Endothelial cell of umbilical vein (primary cell): ENCODE data around the gene PCMTD2. TPM values are rescaled to one million over a fixed set of nuclear protein-coding genes. Genes with fewer than 3 reads are reported as not detected.

Experiments
- BruUV-seq: library from RNA; stranded (reverse); fragments of 400-500 nt; replicated peaks from 2 replicates; lab custom pipeline; 2021; lab: Mats Ljungman, UMichigan
- CTCF ChIA-PET: fragments of 300-600, 350-600 bp; sonication (Branson Sonifier 250); formaldehyde crosslinking; loops from one replicate; lab custom pipeline; 2021; ENCODE audit warnings: antibody characterized with exemption, inconsistent platforms; lab: Charles Lee
- POLR2A ChIA-PET: fragments of 300-600, 350-600 bp; sonication (Branson Sonifier 250); formaldehyde crosslinking; loops from one replicate; lab custom pipeline; 2021; ENCODE audit warnings: antibody characterized with exemption, inconsistent platforms; lab: Charles Lee
- DNase-seq: peaks from one replicate; pipeline ENCODE4 v3.0.0-alpha.2; 2011; ENCODE audit warnings: low read depth, low spot score
- FAIRE-seq: peaks from 2 replicates; lab custom pipeline; 2011; peaks lifted over from hg19 to GRCh38; lab: Jason Lieb, UNC
- H2AFZ ChIP-seq: 2 replicates; pipeline ENCODE4 v1.6.0; 2012; ENCODE audit warnings: low read depth, low read length, control low read depth, inconsistent platforms
- H3K27ac ChIP-seq: 2 replicates; pipeline ENCODE4 v1.5.1; 2011; ENCODE audit warnings: low read depth, mild to moderate bottlenecking, control low read depth, low read length, moderate library complexity; ENCODE audit not compliant: insufficient read depth
- H3K27me3 ChIP-seq, 2 experiments: 2 replicates each; pipeline versions ENCODE4 v1.6.0 to v1.6.1; 2011; ENCODE audit warnings: low read length in 2 of 2, mixed read lengths in 1 of 2; ENCODE audit not compliant: control insufficient read depth in 2 of 2, insufficient read depth in 2 of 2
- H3K36me3 ChIP-seq, 2 experiments: 2 replicates in 1 of 2; 3 replicates in 1 of 2; pipeline ENCODE4 v1.5.1; 2011; ENCODE audit warnings: low read length in 2 of 2, mild to moderate bottlenecking in 1 of 2, moderate library complexity in 1 of 2; ENCODE audit not compliant: control insufficient read depth in 2 of 2, insufficient read depth in 2 of 2; ENCODE audit errors: extremely low read depth in 1 of 2
- H3K4me1 ChIP-seq: 3 replicates; pipeline ENCODE4 v1.5.1; 2011; ENCODE audit warnings: mild to moderate bottlenecking, low read length; ENCODE audit not compliant: control insufficient read depth, insufficient read depth; ENCODE audit errors: extremely low read depth
- H3K4me2 ChIP-seq: 2 replicates; pipeline ENCODE4 v1.6.1; 2011; ENCODE audit warnings: low read length, control low read depth, mixed read lengths; ENCODE audit not compliant: insufficient read depth
- H3K4me3 ChIP-seq, 3 experiments: fragments of 200-600 bp in 1 of 3; sonication (generic), shearing (Covaris generic) in 1 of 3; replicated peaks in 1 of 3; 2 replicates each; pipeline ENCODE4 v1.5.1; 2011 to 2016; ENCODE audit warnings: control low read depth in 3 of 3, low read length in 3 of 3, mild to moderate bottlenecking in 2 of 3, inconsistent platforms in 1 of 3, low read depth in 1 of 3, moderate library complexity in 1 of 3; ENCODE audit not compliant: insufficient read depth in 1 of 3
- H3K79me2 ChIP-seq: 2 replicates; pipeline ENCODE4 v1.6.0; 2012; ENCODE audit warnings: low read length, inconsistent platforms; ENCODE audit not compliant: control insufficient read depth, insufficient read depth
- H3K9ac ChIP-seq: replicated peaks from 2 replicates; pipeline ENCODE3; 2011; ENCODE audit warnings: low read length, control low read depth; ENCODE audit not compliant: insufficient read depth; ENCODE audit errors: extremely low read depth
- H3K9me1 ChIP-seq: replicated peaks from 3 replicates; pipeline ENCODE4 v1.6.0; 2011; ENCODE audit warnings: mild to moderate bottlenecking, low read length; ENCODE audit not compliant: control insufficient read depth, insufficient read depth; ENCODE audit errors: extremely low read depth
- H3K9me3 ChIP-seq: replicated peaks from 2 replicates; pipeline ENCODE4 v1.5.1; 2012; ENCODE audit warnings: low read length, inconsistent platforms; ENCODE audit not compliant: control insufficient read depth, insufficient read depth
- H4K20me1 ChIP-seq: replicated peaks from 2 replicates; pipeline ENCODE3; 2011; ENCODE audit warnings: mild to moderate bottlenecking, low read length; ENCODE audit not compliant: control insufficient read depth, insufficient read depth; ENCODE audit errors: extremely low read depth
- EZH2 ChIP-seq: IDR thresholded peaks from 2 replicates; pipeline ENCODE4 v1.6.1; 2012; ENCODE audit warnings: borderline replicate concordance, low read depth, mild to moderate bottlenecking, moderate library complexity, low read length, inconsistent platforms; ENCODE audit not compliant: severe bottlenecking
- FOS ChIP-seq: IDR thresholded peaks from 2 replicates; pipeline ENCODE4 v1.6.1; 2011; ENCODE audit warnings: mild to moderate bottlenecking, low read length, moderate library complexity, borderline replicate concordance; ENCODE audit not compliant: insufficient read depth
- GATA2 ChIP-seq: IDR thresholded peaks from 2 replicates; pipeline ENCODE4 v1.7.0; 2011; ENCODE audit warnings: low read depth, mild to moderate bottlenecking, moderate library complexity, mixed read lengths, low read length; ENCODE audit not compliant: insufficient read length, insufficient read depth
- JUN ChIP-seq: IDR thresholded peaks from 2 replicates; pipeline ENCODE4 v1.6.1; 2011; ENCODE audit warnings: borderline replicate concordance, low read depth; ENCODE audit not compliant: insufficient read length, insufficient read depth
- MYC ChIP-seq: IDR thresholded peaks from one replicate; pipeline ENCODE4 v1.6.1; 2011; ENCODE audit warnings: mild to moderate bottlenecking, low read depth, low read length
- POLR2A ChIP-seq: IDR thresholded peaks from 2 replicates; pipeline ENCODE4 v1.6.1; 2012; ENCODE audit warnings: low read depth, mild to moderate bottlenecking, control low read depth, low read length
- POLR2AphosphoS5 ChIP-seq: IDR thresholded peaks from 2 replicates; pipeline ENCODE4 v1.6.1; 2012; ENCODE audit warnings: low read depth, mild to moderate bottlenecking, control low read depth, low read length, moderate library complexity; ENCODE audit not compliant: insufficient read depth
- dilution Hi-C: fragments of 300-500 bp; cut with MboI; formaldehyde crosslinking; loops from one replicate; pipeline ENCODE4 v1.15.0; 2019; ENCODE audit warnings: low sequenced_read_pairs; ENCODE audit not compliant: extremely low pct_ligation_motif_present
- intact Hi-C: fragments of 100-400 bp; cut with micrococcal nuclease; formaldehyde crosslinking; loops from one replicate; pipeline ENCODE4 v1.10.0; 2022
- polyA plus RNA-seq, 4 experiments: library from polyadenylated mRNA; depleted of rRNA in 3 of 4; stranded (reverse) in 3 of 4; unstranded in 1 of 4; fragments of >200 nt; gene quantifications; 2 replicates each; pipeline versions ENCODE4 v1.2.1 to v1.2.3, GENCODE V29; 2011 to 2012; ENCODE audit warnings: missing spikeins in 1 of 4
- total RNA-seq: library from RNA; stranded (reverse); gene quantifications from 2 replicates; pipeline ENCODE4 v1.2.3, GENCODE V29; 2021
- TF ChIP-seq, protein P1 (sequence below): IDR thresholded peaks from 2 replicates; pipeline ENCODE4 v1.6.1; 2011; ENCODE audit not compliant: insufficient read depth, insufficient read length
- TF ChIP-seq, protein P2 (sequence below), 2 donors: IDR thresholded peaks; 1 replicate in 1 of 2; 2 replicates in 1 of 2; pipeline ENCODE4 v1.5.1; 2011; ENCODE audit warnings: low read length in 2 of 2, mild to moderate bottlenecking in 2 of 2, moderate library complexity in 2 of 2, control low read depth in 1 of 2, inconsistent platforms in 1 of 2, low read depth in 1 of 2; ENCODE audit not compliant: insufficient read depth in 1 of 2; ENCODE audit errors: extremely low read depth in 1 of 2

Gene PCMTD2
- total and polyA plus RNA-seq, 2 donors (not counting 3 experiments of a cell fraction or from before 2014, with no cell fraction given) = 27.4 to 45.7 TPM

- Histone ChIP-seq H3K27me3 (no peaks in the 10 kb centered on the region), H4K20me1 (no peaks in the 10 kb centered on the region), H3K9me1 (no peaks in the 10 kb centered on the region), H3K4me3 (no peak overlapping the region), H3K4me1 (no peaks in the 10 kb centered on the region), H3K27ac (no peak overlapping the region), H3K36me3 (no peaks in the 10 kb centered on the region), H3K4me2 (no peak overlapping the region), H3K79me2 (no peaks in the 10 kb centered on the region), H3K9me3 (no peaks in the 10 kb centered on the region), H3K9ac (no peak overlapping the region), H2AFZ (no peak overlapping the region)
- DNase-seq (no peak), FAIRE-seq (no peak)
- ChIA-PET POLR2A (no interaction called here), CTCF (no interaction called here)
- intact Hi-C loops (no loop called here), dilution Hi-C loops (no loop called here)
- no peak for TF ChIP-seq GATA2
- TF ChIP-seq MYC = no peak
- no peak for TF ChIP-seq JUN
- TF ChIP-seq POLR2AphosphoS5 = no peak
- TF ChIP-seq POLR2A = no peak
- TF ChIP-seq, protein P1, sequence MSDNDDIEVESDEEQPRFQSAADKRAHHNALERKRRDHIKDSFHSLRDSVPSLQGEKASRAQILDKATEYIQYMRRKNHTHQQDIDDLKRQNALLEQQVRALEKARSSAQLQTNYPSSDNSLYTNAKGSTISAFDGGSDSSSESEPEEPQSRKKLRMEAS = no peak
- no peak for TF ChIP-seq FOS
- TF ChIP-seq, protein P2, sequence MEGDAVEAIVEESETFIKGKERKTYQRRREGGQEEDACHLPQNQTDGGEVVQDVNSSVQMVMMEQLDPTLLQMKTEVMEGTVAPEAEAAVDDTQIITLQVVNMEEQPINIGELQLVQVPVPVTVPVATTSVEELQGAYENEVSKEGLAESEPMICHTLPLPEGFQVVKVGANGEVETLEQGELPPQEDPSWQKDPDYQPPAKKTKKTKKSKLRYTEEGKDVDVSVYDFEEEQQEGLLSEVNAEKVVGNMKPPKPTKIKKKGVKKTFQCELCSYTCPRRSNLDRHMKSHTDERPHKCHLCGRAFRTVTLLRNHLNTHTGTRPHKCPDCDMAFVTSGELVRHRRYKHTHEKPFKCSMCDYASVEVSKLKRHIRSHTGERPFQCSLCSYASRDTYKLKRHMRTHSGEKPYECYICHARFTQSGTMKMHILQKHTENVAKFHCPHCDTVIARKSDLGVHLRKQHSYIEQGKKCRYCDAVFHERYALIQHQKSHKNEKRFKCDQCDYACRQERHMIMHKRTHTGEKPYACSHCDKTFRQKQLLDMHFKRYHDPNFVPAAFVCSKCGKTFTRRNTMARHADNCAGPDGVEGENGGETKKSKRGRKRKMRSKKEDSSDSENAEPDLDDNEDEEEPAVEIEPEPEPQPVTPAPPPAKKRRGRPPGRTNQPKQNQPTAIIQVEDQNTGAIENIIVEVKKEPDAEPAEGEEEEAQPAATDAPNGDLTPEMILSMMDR (IDR thresholded peaks at IDR 0.05; ENCODE audit: extremely low read depth in 1 of 2, insufficient read depth in 1 of 2, low read depth in 1 of 2, low read length in 2 of 2) = no peak
- TF ChIP-seq EZH2 = no peak
- no TSS peak for BruUV-seq
Observed at GRCh38 chr20:64206614-64207013, 48.9 kb upstream of the PCMTD2 start.
